A673 (cell line): ENCODE results near the gene ZNF496. TPM values are rescaled to one million over a fixed set of nuclear protein-coding genes. Genes with fewer than 3 reads are reported as not detected.

Experiments used
- BruUV-seq: library from RNA; stranded (reverse); fragments of 400-500 nt; replicated peaks from 2 replicates; lab custom pipeline; 2021; lab: Mats Ljungman, UMichigan
- CTCF ChIA-PET: fragments of 300-600 bp; sonication (Branson Sonifier 250); formaldehyde crosslinking; loops from one replicate; lab custom pipeline; 2022; ENCODE audit warnings: antibody characterized with exemption; lab: Charles Lee
- POLR2A ChIA-PET: fragments of 300-600 bp; sonication (Branson Sonifier 250); formaldehyde crosslinking; loops from one replicate; lab custom pipeline; 2022; ENCODE audit warnings: antibody characterized with exemption; ENCODE audit not compliant: low non-redundant PET; lab: Charles Lee
- DNase-seq: peaks from one replicate; pipeline ENCODE4 v3.0.0-alpha.2; 2015; ENCODE audit warnings: low spot score
- H3K27ac ChIP-seq: fragments of 200-600 bp; sonication (generic); 2 replicates; pipeline ENCODE4 v1.5.1; 2016; ENCODE audit warnings: mixed run types, low read depth, mild to moderate bottlenecking, mixed read lengths, antibody characterized with exemption, low read length; ENCODE audit not compliant: poor library complexity, severe bottlenecking
- H3K27me3 ChIP-seq: fragments of 200-600 bp; sonication (generic); replicated peaks from 2 replicates; pipeline ENCODE4 v1.6.1; 2017; ENCODE audit warnings: mixed run types, low read depth, mild to moderate bottlenecking, mixed read lengths, antibody characterized with exemption, low read length; ENCODE audit not compliant: insufficient read depth, poor library complexity
- H3K36me3 ChIP-seq: fragments of 200-600 bp; sonication (generic); 2 replicates; pipeline ENCODE4 v1.6.1; 2016; ENCODE audit warnings: mixed run types, mild to moderate bottlenecking, mixed read lengths, antibody characterized with exemption, low read length; ENCODE audit not compliant: insufficient read depth, poor library complexity, severe bottlenecking
- H3K4me1 ChIP-seq: fragments of 200-600 bp; sonication (generic); 2 replicates; pipeline ENCODE4 v1.6.1; 2017; ENCODE audit warnings: mixed run types, mild to moderate bottlenecking, mixed read lengths, antibody characterized with exemption, low read length; ENCODE audit not compliant: insufficient read depth, poor library complexity, severe bottlenecking
- H3K4me3 ChIP-seq: fragments of 200-600 bp; sonication (generic); 2 replicates; pipeline ENCODE4 v1.5.1; 2016; ENCODE audit warnings: low read depth, mixed run types, mild to moderate bottlenecking, mixed read lengths, low read length; ENCODE audit not compliant: poor library complexity, severe bottlenecking
- H3K9me3 ChIP-seq: fragments of 200-600 bp; sonication (generic); 2 replicates; pipeline ENCODE4 v1.6.1; 2016; ENCODE audit warnings: mixed run types, low read depth, mild to moderate bottlenecking, mixed read lengths, antibody characterized with exemption, low read length; ENCODE audit not compliant: poor library complexity, severe bottlenecking
- CTCF ChIP-seq: fragments of 300-800, 200-600 bp; sonication (generic); conservative IDR thresholded peaks from 2 replicates; pipeline ENCODE4 v1.5.1; 2017; ENCODE audit warnings: low read depth, mild to moderate bottlenecking, antibody characterized with exemption, low read length, moderate library complexity, mixed read lengths
- EZH2 ChIP-seq: fragments of 200-600 bp; sonication (generic); IDR thresholded peaks from 2 replicates; pipeline ENCODE4 v1.6.1; 2017; ENCODE audit warnings: borderline replicate concordance, low read depth, mild to moderate bottlenecking, mixed read lengths, antibody characterized with exemption, low read length; ENCODE audit not compliant: poor library complexity, severe bottlenecking
- intact Hi-C: fragments of 100-400 bp; cut with micrococcal nuclease; formaldehyde crosslinking; loops from one replicate; pipeline ENCODE4 v1.10.0; 2022; ENCODE audit not compliant: unreplicated experiment
- total RNA-seq: library from RNA; stranded (reverse); gene quantifications from 2 replicates; pipeline ENCODE4 v1.2.3, GENCODE V29; 2021

The ZNF496 gene
- total RNA-seq, 1 experiment from 2014 or later: 30.2 TPM

GRCh38 chr1:247295274-247295684, 36.4 kb downstream of the ZNF496 start:
- no peaks in the 10 kb centered on the region for H3K4me1 ChIP-seq
- no peak for TF ChIP-seq CTCF
- TF ChIP-seq EZH2: no peak
- CTCF ChIA-PET: no interaction called here
- no peak overlapping the region for H3K27ac ChIP-seq
- H3K4me3 ChIP-seq: no peak overlapping the region
- POLR2A ChIA-PET: no interaction called here
- no TSS peak for BruUV-seq
- DNase-seq: no peak
- intact Hi-C loops: no loop called here
- no peaks in the 10 kb centered on the region for H3K9me3 ChIP-seq
- no peaks in the 10 kb centered on the region for H3K36me3 ChIP-seq
- no peaks in the 10 kb centered on the region for H3K27me3 ChIP-seq

GRCh38 chr1:247294282-247294681, 37.4 kb downstream of the ZNF496 start:
- intact Hi-C loops: no loop called here
- TF ChIP-seq CTCF: no peak
- TF ChIP-seq EZH2: no peak
- Histone ChIP-seq H3K4me1 (no peaks in the 10 kb centered on the region), H3K4me3 (no peak overlapping the region), H3K27me3 (no peaks in the 10 kb centered on the region), H3K27ac (no peak overlapping the region), H3K36me3 (no peaks in the 10 kb centered on the region), H3K9me3 (no peaks in the 10 kb centered on the region)
- no peak for DNase-seq
- no TSS peak for BruUV-seq
- CTCF ChIA-PET: no interaction called here
- POLR2A ChIA-PET: no interaction called here

GRCh38 chr1:247293047-247293446, 38.6 kb downstream of the ZNF496 start:
- TF ChIP-seq CTCF: no peak
- no peak for TF ChIP-seq EZH2
- CTCF ChIA-PET: no interaction called here
- no peak overlapping the region for H3K4me3 ChIP-seq
- no peaks in the 10 kb centered on the region for H3K27me3 ChIP-seq
- no peaks in the 10 kb centered on the region for H3K4me1 ChIP-seq
- POLR2A ChIA-PET: no interaction called here
- H3K36me3 ChIP-seq: no peaks in the 10 kb centered on the region
- no peak overlapping the region for H3K27ac ChIP-seq
- no TSS peak for BruUV-seq
- DNase-seq: no peak
- no peaks in the 10 kb centered on the region for H3K9me3 ChIP-seq
- intact Hi-C loops: no loop called here
